Nucleus accumbens (tissue), 56 donors: ENCODE data around the gene ACSS1.

Experiments used
- DNase-seq, 56 donors: peaks; one replicate each; lab custom pipeline; 2025; lab: John Stamatoyannopoulos, UW

Gene ACSS1

DNA sequence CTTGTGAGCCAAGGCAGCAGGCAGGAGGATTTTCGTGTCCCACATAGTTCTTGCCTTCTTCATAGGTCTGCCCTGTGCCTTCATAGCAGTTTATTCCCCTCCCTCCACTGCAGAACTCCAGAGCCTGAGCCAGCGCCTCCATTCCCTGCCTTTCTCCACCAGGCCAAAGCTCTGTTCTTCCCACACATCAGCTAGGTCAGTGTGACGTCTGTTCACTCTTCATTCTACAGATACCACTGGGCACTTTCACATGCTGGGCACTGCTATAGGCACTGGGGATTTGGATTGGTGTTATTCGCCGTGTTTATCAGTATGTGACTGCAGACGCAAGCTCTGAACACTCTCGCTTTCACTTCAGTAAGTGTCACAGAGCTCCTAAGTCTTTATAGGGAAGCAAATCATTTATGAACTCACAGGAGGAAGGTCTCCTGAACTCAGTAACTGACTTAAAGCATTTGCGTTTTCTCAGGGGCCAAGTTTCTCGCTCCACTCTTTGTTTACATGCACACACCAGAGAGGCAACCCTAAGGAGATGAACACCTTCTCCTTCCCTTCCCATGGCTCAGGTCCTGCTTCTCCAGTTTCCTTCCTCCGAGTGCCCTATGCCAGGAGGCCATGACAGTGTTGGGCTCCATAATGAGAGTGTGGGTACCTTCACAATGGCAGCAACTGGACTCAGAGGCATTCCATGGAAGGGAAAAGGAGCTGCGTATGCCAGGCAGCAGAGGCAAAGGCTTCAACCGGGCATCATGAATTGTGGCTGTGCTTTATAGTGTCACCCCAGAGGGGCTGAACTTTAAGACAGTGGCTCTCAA is 59.1 kb downstream of the ACSS1 start:
- no peak for DNase-seq

DNA sequence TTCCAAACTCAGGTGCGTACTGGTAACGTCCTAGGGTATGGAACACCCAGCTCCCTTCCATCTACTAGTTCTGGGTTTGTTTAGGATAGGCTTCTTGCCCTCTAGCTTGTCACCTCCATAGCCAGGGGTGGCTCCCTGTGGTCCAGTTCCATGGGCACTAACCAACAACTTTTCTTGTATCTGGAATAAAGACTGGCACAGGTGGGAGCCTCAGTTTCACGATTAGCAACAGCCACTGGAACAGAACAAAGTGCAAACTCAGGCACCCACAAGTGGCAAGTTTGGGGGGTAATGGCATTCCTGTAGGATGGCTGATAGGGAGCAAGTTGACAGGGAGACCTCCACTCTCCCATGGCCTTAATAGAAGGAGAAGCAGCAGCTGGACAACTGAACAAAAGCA is 59.8 kb downstream of the ACSS1 start:
- no peak for DNase-seq

DNA sequence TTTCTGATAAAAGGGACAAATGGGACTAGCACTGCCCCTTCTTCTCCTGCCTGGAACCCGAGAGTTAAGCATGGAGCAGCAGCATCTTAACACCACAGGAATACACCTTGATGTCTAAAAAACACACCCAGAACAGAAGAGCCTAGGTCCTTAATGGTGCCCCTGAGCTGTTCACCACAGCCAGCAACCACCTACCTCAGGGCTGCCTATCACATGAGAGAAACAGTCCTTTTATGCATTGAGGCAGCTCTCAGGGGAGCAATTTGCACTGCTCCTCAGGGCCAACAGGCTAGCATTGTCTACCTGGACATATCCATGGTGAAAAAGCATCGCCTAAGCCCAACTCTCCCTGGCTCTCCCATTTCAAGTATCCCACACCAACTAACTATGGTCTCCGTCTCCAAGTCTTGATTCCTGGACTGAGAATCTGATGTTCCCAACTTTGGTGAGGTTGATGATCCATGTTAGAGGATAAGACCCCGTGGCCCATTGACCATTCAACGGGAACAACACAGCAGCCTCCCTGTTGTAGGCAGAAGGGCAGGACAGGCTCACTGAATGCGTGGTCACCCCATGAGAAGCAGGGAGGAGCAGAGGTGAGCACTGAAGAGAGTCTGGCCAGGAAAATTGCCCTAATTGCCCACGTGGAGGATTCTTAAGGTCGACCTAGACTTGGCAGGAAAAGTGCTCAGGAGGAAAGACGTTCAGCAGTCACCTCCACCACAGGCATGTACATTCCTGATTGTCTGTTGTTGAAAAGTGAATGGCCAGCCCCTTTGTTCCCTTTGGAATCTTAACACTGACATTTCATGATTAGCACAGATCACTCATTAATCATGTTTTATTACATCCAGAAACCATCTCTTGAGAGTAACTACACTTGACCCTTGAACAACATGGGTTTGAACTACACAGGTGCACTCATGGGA is 61.2 kb downstream of the ACSS1 start:
- no peak for DNase-seq

DNA sequence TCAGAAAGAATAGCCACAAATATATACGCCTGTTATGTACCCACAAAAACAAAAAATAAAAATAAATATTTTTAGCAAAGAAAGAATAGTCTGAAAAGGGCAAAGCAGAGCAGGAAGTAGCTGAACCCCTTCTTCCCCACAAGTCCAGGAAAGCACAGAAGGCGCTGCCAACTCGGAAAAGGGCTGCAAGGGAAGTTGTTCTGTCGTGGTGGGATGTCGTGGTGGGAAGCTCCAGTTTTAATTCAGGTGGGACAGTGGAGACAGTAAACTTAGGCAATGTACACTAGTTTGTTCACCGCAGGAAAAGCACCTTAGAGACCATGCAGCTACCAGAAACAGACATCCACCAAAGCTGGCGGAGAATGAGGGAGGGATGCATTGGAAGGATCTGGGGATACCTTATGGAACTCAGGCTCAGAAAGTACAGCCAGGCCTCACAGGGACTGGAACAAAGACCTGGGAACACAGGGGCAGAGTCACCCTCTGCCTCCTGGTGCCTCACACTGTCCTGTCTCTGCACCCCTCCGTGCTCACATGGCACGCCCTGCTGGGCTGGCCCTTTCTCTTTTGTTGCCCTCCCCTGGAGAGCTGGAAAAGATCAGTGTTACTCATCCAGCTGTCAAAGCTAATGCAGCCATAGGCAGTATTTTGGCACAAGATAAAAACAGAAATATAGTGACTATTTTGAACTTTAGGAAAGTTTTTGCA is 62.0 kb downstream of the ACSS1 start:
- peak in 1 of 56 donors; percentile 18 for DNase-seq

DNA sequence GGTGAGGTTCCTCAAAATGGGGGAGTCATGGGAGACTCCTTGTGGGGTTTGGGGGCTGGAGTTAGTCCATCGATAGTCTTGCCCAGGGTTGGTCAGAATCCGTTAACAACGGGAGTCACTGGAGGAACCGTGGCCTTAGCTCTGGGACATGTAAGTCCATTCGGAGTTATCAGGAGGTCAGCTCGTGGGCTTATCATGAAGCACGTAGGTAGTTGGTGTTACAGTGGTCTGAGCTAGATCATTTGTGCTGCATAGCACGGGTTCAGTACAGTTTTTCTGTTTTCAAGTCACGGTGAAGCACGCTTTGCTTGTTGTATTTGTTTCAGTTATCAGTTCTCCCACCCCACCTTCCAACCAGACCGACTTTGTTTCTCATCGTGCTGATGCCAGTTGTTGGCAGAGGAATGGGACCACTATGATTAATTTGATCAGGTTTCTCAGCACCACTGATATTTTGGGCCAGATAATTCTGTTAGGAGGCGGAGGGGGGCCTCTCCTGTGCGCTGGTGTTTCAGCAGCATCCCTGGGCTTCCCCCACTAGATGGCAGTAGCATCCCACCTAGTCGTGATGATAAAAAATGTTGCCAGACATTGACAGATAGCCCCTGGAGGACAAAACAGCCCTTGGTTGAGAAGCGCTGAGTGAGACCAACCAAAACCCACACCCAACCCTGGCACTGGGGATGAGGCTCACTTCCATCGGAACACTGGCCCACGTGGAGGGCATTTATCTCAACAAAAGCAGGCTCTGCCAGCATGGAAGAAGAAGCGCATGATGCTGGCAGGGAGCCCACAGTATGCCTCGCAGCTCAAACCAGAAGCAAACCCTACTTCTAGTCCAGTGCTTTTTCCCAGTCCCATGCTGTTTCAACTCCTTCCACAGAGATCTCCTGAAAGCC is 63.2 kb downstream of the ACSS1 start:
- peak in 54 of 56 donors; percentile 30 to 97 (median 85) for DNase-seq

DNA sequence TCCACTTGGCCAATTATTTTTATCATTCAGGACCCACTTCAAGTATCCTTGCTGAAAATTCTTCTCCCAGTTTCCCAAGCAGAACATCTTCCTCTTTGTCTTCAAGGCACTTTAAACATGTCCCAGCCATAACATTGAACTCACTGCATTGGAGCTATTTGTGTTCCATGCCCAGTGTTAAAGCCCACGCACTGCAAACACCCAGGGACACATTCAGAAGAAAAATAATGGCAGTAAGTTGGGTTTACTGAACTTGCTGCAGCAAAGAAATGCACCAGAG is 63.8 kb downstream of the ACSS1 start:
- no peak for DNase-seq

DNA sequence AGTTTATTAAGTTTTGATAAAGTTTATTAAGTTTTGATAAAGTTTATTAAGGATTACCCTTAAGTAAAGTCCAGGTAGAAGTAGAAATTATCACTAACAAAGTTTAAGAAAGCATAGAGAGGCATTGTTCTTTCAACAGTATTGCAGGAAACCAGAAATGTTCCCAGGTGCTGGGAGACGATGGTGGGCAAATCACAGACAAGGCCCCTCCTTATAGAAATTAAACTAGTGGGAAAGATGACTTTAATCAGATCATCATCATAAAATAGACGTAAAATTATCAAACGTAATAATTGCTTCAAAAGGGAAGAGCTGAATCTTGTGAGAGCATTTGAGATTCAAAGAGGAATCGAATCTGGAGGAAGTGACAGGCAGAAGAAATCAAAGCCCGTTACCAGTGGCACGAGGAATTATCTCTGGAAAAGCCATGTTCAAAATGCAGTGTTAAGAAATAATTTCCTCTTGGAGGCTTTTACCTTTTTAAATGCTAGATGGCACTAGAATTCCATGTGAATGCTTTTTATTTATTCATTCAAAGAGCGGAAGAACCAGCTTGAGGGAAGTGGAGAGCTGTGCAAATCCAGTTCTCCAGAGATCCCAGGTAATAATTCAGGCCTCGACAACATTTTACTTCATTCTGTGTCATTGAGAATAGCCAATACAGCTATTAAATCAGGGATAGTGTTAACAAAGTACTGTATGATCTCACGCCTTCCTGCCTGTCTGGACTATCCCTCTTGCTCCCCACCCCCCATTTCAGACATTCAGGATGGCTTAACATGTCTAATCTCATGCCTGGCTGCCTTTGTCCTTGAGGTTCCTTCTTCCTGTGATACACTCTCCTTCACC is 64.4 kb downstream of the ACSS1 start:
- no peak for DNase-seq

DNA sequence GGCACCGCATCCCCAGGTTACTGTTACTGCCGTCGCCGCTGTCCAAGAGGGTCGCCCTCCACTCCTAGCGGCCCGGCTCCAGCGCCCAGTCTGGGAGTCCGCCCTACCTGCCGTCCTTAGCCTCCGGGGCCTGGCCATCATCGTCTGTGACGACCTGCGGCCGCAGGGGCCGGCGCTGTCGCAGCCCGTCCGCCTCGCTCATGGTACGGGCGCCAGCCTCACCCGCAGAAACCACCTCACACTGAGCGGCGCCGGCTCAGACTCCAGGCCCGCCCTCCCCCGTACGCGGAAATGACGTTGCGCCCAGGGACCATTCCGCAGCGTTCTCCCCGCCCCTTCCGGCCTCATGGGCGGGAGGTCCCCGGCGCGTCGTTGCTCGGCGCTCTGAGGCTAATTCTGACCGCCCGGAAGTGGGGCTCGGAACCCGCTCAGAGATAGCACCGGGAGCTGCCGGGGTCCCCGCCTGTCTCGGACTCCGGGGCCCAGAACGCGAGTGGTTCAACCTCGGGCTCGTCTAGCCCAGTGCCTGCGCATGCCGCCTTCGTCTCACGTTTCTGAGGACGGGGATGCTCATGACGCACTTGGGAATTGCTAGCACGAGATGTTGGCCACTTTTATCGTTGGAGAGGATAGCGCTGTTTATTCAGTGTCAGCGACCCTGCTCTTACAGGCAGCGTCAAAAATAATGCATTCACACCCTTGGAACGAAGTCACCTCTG is 65.3 kb downstream of the ACSS1 start, which contains the start of gene APMAP:
TSS of gene APMAP (minus strand) at position 265 of the 719 bp plus-strand sequence. CDS start at position 202, 63 bp downstream.
- peak in 55 of 56 donors; percentile 51 to 98 (median 92) for DNase-seq

DNA sequence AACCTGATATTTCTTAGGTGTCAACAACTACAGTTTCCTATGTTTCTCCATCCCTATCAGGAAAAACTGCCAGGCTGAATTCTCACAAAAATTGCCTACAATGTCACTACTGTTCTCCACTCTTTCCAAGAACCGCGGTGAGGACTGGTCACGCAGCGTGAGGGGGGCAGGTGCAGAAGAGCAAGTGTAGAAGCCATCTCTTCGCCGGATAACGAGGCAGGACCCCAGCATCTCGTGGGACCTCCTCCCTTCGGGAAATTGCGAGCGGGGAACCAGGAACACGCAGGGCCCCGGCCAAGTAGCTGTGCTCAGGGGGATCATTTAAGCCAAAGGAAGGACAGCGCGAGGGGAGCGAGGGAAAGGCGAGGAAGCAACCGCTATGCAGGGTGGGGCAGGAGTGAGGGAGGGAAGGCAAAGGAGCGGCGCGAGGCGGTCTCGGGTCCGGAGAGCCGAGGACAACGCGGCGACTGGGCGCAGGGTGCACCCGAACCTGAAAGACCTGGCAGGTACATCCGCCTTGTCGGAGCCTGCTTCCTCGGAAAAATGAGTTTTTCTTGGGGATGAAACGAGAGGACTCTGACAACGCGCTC is 65.9 kb downstream of the ACSS1 start:
- DNase-seq, result peak in 1 of 56 donors; percentile 62

DNA sequence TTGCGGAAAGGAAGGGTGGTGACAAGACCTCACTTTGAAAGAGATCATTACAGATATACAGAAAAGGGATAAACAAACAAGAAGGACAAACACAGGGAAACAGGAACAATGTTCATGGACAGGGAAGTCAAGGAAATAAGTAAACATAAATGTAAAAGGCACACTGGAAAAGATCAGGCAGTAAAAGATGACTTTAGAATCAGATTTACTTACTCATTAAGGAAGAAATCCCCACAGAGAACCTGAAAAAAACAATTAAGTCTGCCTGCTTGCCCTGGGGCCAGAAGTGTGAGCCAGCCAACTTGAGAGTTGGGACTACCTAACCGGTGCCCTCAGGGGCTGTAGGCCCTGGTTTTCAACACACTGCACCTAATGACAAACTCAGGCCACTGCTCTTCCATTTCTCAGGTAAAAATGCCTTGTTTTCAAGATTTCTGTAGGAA is 67.1 kb downstream of the ACSS1 start:
- DNase-seq, result no peak

DNA sequence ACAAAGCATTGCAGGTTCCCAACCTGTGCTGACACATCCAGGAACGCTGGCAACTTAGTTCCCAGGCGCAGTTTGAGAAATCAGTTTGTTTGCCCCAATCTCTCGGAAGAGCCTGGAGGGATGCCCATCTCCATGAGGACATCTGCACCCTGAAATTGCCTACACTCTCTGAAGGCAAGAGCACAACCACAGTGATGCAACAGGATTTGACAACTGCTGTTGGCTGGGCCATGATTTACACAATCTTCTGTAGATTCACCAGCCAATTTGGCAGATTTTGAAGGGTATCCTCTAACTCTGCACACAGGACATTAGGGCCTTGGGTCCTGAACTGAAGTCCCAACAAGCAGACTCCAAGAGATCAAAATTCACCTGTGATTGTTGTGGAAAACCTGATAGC is 68.8 kb downstream of the ACSS1 start:
- DNase-seq, result no peak

DNA sequence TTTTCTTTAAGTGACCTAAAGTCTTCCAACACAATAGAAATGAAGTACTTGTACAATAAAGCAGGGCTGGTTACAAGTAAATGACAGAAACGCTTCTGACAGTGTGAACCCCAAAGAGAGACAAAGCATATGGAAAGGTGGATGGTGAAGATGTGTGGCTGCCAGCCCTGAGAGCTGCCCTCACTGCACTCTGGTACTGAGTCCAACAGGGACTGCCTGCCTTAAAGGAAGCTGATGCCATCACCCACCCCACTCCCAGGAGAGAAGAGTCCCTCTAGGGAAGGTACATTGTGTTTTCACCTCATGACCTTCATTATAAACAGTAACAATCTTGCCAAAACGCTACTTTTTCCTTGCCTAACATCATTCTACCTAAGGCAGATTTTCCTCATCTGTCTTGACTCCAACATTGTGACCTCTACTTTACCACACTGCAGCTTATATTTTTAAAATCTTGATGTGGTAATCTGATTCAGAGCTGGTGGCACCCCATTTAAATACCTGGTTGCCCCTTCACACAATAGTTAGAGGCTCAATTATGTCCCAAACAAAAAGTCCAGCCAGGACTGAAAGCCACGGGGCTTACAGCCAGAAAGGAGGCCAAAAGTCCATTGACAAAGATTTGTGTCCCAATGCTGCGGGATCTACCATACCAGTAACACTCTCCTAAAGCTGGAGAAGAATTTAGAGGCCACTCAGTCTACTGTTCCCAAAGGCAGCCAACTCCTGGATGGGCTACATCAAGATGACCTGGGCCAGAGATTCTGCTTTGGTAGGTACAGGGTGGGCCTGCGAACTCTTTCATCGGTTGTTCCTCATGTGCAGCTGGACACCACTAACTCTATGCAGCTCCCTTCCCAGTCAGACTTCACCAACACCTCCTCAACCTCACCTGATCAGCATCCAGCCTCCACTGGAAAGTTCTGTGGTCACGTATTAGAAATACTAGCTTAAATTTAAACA is 69.8 kb downstream of the ACSS1 start:
- no peak for DNase-seq

DNA sequence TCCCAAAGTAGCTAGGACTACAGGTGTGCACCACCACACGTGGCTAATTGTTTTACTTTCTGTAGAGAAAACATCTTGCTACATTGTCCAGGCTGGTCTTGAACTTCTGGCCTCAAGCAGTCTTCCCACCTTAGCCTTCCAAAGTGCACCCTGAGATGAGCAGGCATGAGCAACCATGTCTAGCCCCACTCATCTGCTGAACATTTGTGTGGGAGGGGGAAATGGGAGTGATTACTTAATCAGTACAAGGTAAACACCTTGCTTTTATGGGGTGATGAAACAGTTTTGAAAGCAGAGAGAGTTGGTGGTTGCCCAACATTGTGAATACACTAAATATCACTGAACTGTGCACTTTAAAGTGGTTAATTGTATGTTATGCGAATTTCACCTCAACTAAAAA is 70.7 kb downstream of the ACSS1 start:
- no peak for DNase-seq

DNA sequence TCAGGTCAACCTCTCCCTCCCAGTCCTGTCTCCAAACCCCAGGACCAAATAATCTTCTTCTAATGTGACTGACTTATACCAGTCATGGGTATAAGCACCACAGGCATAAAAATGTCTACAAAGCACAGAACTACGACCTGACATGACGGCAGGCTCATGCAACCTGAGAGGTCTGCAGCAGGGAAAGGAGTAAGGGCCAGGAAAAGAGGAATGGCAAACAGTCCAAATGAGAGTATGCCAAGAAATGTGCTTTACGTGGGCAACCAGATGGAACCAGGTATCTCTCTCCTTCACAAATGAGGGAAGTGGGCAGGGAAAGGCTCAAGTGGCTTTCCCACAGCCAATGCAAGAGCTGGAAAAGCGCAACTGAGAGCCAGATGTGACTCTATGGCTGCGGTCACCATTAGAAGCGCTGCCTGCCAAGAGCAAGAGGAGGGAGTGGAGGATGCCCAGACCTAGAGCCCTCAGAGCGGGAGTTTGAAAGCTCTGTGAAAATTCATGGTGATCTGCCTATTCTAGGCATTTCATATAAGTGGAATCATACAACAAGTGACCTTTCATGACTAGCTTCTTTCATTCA is 71.4 kb downstream of the ACSS1 start:
- DNase-seq, result no peak

DNA sequence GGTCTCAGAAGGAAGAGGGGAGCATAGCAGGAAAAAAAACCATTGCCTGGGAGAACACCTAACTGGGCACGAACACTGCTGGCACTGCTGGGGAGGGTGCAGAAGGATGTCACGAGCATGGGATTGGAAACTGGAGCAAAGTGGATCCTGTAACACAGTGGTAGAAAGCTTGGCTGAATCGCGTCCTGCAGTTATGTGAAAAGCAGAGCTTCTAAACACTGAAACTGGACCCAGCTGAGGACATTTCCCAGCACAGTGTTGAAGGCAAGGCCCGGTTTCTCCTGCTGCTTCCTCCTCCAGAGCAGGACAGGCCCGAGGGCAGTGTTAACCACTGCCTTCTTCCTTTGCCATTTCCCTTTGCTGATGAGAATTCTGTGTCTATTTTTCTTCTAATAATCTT is 72.1 kb downstream of the ACSS1 start:
- DNase-seq, result no peak

DNA sequence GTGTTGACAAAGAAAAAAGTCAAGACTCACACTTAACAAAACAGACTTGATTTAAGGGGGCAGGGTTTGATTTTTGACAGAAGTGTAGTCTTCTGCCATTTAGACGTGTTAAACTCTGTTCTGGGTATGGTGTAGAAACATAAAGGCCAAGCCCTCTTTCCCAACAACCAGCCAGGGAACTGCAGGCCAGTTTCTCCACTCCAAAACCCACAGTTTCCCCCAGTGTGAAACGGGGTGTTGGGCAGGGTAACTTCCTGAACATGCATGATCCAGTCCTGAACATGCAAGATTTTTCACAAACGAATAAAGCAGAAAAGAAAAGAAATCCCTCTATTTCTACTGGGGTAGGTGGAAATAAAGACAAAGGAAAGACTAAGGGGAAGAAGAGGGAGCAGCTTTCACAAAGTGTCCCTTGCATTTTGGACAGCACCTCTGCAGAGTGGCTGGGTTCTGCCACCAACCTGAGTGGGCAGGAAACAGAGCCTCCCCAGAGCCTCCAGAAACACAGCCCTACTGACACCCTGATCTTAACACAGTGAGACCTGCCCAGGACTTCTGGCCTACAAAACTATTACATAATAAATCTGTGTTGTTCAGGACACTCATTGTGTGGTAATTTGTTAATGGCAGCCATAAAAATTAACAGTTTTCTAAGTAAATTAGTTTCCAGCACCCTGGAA is 72.8 kb downstream of the ACSS1 start:
- no peak for DNase-seq
